Neural cell (in vitro differentiated cells): Measurements from ENCODE around the gene AFF3.

Experiments
- EP300 ChIP-seq: fragments of 450-650 bp; conservative IDR thresholded peaks from 2 replicates; pipeline ENCODE4 v1.6.1; 2014; ENCODE audit warnings: antibody characterized with exemption, mild to moderate bottlenecking, moderate library complexity; ENCODE audit not compliant: poor library complexity, severe bottlenecking
- EZH2 ChIP-seq: fragments of 200-600, 300-800 bp; shearing (Covaris generic), sonication (generic); IDR thresholded peaks from 2 replicates; pipeline ENCODE4 v1.6.1; 2014; ENCODE audit warnings: antibody characterized with exemption, low read length, borderline replicate concordance, mild to moderate bottlenecking; ENCODE audit not compliant: insufficient read depth, poor library complexity, severe bottlenecking
- POLR2AphosphoS5 ChIP-seq: IDR thresholded peaks from 2 replicates; pipeline ENCODE4 v1.6.1; 2012
- RAD21 ChIP-seq: fragments of 450-650 bp; conservative IDR thresholded peaks from 2 replicates; pipeline ENCODE4 v1.6.1; 2014; ENCODE audit warnings: antibody characterized with exemption, mild to moderate bottlenecking, moderate library complexity
- REST ChIP-seq: IDR thresholded peaks from 2 replicates; pipeline ENCODE4 v1.6.1; 2012; ENCODE audit warnings: borderline replicate concordance
- SMC3 ChIP-seq: fragments of 450-650 bp; conservative IDR thresholded peaks from 2 replicates; pipeline ENCODE4 v1.6.1; 2014; ENCODE audit warnings: antibody characterized with exemption, mild to moderate bottlenecking, moderate library complexity; ENCODE audit not compliant: poor library complexity
- TAF1 ChIP-seq: IDR thresholded peaks from 2 replicates; pipeline ENCODE4 v1.6.1; 2012; ENCODE audit warnings: low read depth
- TF ChIP-seq, protein P1 (sequence below): fragments of 450-650 bp; IDR thresholded peaks from 2 replicates; pipeline ENCODE4 v1.5.1; 2014; ENCODE audit warnings: antibody characterized with exemption, mild to moderate bottlenecking, moderate library complexity; ENCODE audit not compliant: poor library complexity, severe bottlenecking

DNA sequence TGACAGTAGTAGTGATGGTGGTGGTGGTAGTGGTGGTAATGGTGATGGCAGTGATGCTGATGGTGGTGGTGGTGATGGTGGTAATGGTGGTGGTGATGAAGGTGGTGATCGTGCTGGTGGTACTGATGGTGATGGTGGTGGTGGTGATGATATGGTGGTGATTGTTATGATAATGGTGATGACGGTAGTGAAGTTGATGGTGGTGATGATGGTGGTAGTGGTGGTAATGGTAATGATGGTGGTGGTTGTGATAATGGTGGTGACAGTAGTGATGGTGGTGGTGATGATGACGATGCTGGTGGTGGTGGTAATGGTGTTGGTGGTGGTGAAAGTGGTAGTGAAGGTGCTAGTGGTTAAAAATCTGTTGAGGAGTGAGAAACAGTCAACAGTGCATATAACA lies 125.6 kb downstream of the AFF3 start:
- TF ChIP-seq SMC3 (no peak), TAF1 (no peak), POLR2AphosphoS5 (no peak), REST (no peak), EP300 (no peak), RAD21 (no peak), EZH2 (no peak)
- TF ChIP-seq, protein P1, sequence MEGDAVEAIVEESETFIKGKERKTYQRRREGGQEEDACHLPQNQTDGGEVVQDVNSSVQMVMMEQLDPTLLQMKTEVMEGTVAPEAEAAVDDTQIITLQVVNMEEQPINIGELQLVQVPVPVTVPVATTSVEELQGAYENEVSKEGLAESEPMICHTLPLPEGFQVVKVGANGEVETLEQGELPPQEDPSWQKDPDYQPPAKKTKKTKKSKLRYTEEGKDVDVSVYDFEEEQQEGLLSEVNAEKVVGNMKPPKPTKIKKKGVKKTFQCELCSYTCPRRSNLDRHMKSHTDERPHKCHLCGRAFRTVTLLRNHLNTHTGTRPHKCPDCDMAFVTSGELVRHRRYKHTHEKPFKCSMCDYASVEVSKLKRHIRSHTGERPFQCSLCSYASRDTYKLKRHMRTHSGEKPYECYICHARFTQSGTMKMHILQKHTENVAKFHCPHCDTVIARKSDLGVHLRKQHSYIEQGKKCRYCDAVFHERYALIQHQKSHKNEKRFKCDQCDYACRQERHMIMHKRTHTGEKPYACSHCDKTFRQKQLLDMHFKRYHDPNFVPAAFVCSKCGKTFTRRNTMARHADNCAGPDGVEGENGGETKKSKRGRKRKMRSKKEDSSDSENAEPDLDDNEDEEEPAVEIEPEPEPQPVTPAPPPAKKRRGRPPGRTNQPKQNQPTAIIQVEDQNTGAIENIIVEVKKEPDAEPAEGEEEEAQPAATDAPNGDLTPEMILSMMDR: no peak
